ENCODE measurements around the gene DACH1. TPM values are rescaled to one million over a fixed set of nuclear protein-coding genes. Genes with fewer than 3 reads are reported as not detected.

The DACH1 gene
- total RNA-seq, 4 donors from 2014 or later: 1.5 to 17.3 (median 3.3) TPM

DNA sequence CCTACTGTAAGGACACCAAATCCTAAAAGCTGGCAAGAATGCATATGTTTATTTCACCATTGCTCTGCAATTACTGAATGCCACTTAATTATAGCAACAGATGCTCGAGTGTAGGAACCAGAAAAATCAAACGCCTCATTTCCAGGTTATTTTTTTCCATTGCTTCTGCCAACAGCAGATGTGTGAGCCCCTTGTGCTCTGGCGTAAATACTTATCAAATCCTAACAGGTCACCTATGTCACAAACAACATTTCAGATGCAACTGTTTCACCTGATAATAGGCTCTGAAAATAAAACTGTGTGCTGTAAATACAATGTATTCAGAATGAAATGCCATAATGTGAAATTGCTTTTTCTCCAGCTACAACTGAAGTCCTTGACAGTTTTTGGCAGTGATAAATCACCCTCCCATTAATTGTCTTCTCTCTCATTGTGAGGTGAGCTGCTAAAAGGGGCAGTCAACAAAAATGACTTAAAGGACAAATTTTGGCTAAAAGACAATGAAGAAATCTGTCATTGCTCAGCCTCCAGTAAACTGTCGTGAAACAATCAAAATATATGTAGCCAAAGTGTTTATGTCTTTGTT lies 344.0 kb downstream of the DACH1 start:
- no peak for TF ChIP-seq POLR2A (IDR thresholded peaks at IDR 0.05)
- no peak for TF ChIP-seq POLR2AphosphoS5 (IDR thresholded peaks at IDR 0.05)
- no peak for TF ChIP-seq EP300 (IDR thresholded peaks at IDR 0.05; ENCODE audit: low read depth)
- TF ChIP-seq, protein P1, sequence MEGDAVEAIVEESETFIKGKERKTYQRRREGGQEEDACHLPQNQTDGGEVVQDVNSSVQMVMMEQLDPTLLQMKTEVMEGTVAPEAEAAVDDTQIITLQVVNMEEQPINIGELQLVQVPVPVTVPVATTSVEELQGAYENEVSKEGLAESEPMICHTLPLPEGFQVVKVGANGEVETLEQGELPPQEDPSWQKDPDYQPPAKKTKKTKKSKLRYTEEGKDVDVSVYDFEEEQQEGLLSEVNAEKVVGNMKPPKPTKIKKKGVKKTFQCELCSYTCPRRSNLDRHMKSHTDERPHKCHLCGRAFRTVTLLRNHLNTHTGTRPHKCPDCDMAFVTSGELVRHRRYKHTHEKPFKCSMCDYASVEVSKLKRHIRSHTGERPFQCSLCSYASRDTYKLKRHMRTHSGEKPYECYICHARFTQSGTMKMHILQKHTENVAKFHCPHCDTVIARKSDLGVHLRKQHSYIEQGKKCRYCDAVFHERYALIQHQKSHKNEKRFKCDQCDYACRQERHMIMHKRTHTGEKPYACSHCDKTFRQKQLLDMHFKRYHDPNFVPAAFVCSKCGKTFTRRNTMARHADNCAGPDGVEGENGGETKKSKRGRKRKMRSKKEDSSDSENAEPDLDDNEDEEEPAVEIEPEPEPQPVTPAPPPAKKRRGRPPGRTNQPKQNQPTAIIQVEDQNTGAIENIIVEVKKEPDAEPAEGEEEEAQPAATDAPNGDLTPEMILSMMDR (IDR thresholded peaks at IDR 0.05): no peak
- 71 to 88% methylated on average over 4 of the region's 4 CpGs for WGBS, 2 donors (ENCODE audit: low coverage in 1 of 2)
- H3K9me3 ChIP-seq: no peaks in the 10 kb centered on the region

DNA sequence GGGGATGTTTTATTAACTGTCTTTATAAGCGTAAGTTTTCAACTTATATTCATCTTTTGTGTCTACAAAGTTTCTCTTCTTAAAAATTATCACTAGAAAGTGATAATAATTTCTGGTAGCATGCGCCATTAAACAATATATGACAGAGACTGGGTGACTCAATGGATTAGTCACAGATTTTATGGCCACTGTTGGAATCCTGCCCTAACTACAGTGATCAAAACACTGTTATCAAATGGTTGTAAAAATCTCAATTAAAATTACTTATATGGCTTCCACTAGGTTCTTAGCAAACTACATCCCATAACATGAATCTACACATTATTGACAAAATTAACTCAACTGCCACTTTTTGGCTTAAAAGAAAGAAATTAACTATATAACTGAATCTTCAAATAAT lies 350.0 kb downstream of the DACH1 start:
- WGBS, 2 donors (ENCODE audit: low coverage in 1 of 2): 73 to 75% methylated on average over 2 of the region's 2 CpGs
- Histone ChIP-seq H3K27ac (no peak overlapping the region), H3K27me3 (no peaks in the 10 kb centered on the region), H3K9me3 (no peaks in the 10 kb centered on the region), H3K36me3 (no peaks in the 10 kb centered on the region), H3K4me1 (no peaks in the 10 kb centered on the region), H3K4me3 (no peak overlapping the region)
- in situ Hi-C loops (cut with MboI; ENCODE audit: low pct_ligation_motif_present in 1 of 4, low pct_unique_long_range_greater_than_20kb in 1 of 4, low sequenced_read_pairs in 3 of 4) (no loop called here), intact Hi-C loops (cut with DNase I; ENCODE audit: low total_unique reads) (no loop called here)
- TF ChIP-seq EP300 (IDR thresholded peaks at IDR 0.05; ENCODE audit: low read depth) (no peak), POLR2AphosphoS5 (IDR thresholded peaks at IDR 0.05) (no peak), POLR2A (IDR thresholded peaks at IDR 0.05) (no peak)
- TF ChIP-seq, protein P1 (IDR thresholded peaks at IDR 0.05): no peak
- no peak for DNase-seq

More for the DNA sequence above, 344.0 kb downstream of the DACH1 start:
- Histone ChIP-seq H3K27ac (no peak overlapping the region), H3K4me3 (no peak overlapping the region), H3K36me3 (no peaks in the 10 kb centered on the region), H3K27me3 (no peaks in the 10 kb centered on the region), H3K4me1 (no peaks in the 10 kb centered on the region)
- intact Hi-C loops (cut with DNase I; ENCODE audit: low total_unique reads) (no loop called here), in situ Hi-C loops (cut with MboI; ENCODE audit: low pct_ligation_motif_present in 1 of 4, low pct_unique_long_range_greater_than_20kb in 1 of 4, low sequenced_read_pairs in 3 of 4) (no loop called here)
- no peak for DNase-seq

DNA sequence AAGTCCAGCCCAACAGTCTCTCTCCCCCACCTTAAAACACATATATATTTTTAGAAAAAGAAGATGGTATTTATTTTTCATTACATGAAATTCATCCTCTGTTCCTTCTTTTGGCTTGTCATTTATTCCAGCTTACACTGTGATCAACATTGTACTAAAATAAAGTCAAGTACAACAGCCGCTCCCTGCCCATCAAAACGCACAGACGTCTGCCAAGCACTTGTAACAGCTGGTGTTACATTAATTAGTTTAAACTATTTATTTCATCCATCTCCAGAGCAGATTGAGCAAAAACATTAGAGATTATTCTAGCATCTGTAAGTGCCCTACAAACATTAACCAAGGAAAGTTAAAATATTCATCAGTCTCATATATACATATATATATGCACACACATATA lies 350.5 kb downstream of the DACH1 start:
- no peak for DNase-seq
- intact Hi-C loops (cut with DNase I; ENCODE audit: low total_unique reads): no loop called here
- no peak overlapping the region for H3K27ac ChIP-seq
- in situ Hi-C loops (cut with MboI; ENCODE audit: low pct_ligation_motif_present in 1 of 4, low pct_unique_long_range_greater_than_20kb in 1 of 4, low sequenced_read_pairs in 3 of 4): no loop called here
- H3K4me1 ChIP-seq: no peaks in the 10 kb centered on the region
- no peaks in the 10 kb centered on the region for H3K27me3 ChIP-seq
- no peak overlapping the region for H3K4me3 ChIP-seq
- H3K36me3 ChIP-seq: no peaks in the 10 kb centered on the region
- no peaks in the 10 kb centered on the region for H3K9me3 ChIP-seq
- 70 to 84% methylated on average over 3 of the region's 3 CpGs for WGBS, 2 donors (ENCODE audit: low coverage in 1 of 2)
- no peak for TF ChIP-seq POLR2AphosphoS5 (IDR thresholded peaks at IDR 0.05)
- TF ChIP-seq POLR2A (IDR thresholded peaks at IDR 0.05): no peak
- no peak for TF ChIP-seq EP300 (IDR thresholded peaks at IDR 0.05; ENCODE audit: low read depth)
- TF ChIP-seq, protein P1 (IDR thresholded peaks at IDR 0.05): no peak

DNA sequence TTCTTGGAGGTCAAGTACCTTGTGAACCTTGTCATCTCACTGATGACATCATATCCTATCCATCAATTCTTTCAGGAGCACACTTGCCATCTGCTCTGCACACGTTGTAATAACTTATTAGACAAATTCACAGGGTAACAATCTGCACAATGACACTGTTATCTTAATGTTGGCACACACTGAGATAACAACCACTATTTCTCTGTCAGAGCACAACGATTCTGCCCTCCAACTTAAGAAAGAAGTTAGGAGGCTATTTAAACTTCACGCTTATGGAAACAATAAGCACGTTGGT lies 351.3 kb downstream of the DACH1 start:
- no peak overlapping the region for H3K4me3 ChIP-seq
- H3K36me3 ChIP-seq: no peaks in the 10 kb centered on the region
- TF ChIP-seq EP300 (IDR thresholded peaks at IDR 0.05; ENCODE audit: low read depth): no peak
- TF ChIP-seq, protein P1 (IDR thresholded peaks at IDR 0.05): no peak
- TF ChIP-seq POLR2A (IDR thresholded peaks at IDR 0.05): no peak
- no peak for TF ChIP-seq POLR2AphosphoS5 (IDR thresholded peaks at IDR 0.05)
- WGBS, 2 donors (ENCODE audit: low coverage in 1 of 2): 36 to 44% methylated on average over 4 of the region's 4 CpGs
- H3K27me3 ChIP-seq: no peaks in the 10 kb centered on the region
- in situ Hi-C loops (cut with MboI; ENCODE audit: low pct_ligation_motif_present in 1 of 4, low pct_unique_long_range_greater_than_20kb in 1 of 4, low sequenced_read_pairs in 3 of 4) (no loop called here), intact Hi-C loops (cut with DNase I; ENCODE audit: low total_unique reads) (no loop called here)
- H3K9me3 ChIP-seq: no peaks in the 10 kb centered on the region
- H3K4me1 ChIP-seq: no peaks in the 10 kb centered on the region
- no peak overlapping the region for H3K27ac ChIP-seq
- DNase-seq: no peak
